IMR-90 (cell line): ENCODE measurements around the gene INTS11.

Experiments
- CEBPB ChIP-seq: IDR thresholded peaks from 2 replicates; pipeline ENCODE4 v1.6.1; 2012; ENCODE audit warnings: low read depth, low read length, improper control_type of control experiment
- CTCF ChIP-seq: conservative IDR thresholded peaks from 2 replicates; pipeline ENCODE4 v1.5.1; 2012; ENCODE audit warnings: mild to moderate bottlenecking, low read depth, low read length, improper control_type of control experiment
- ELK1 ChIP-seq: fragments of 150-350 bp; IDR thresholded peaks from 2 replicates; pipeline ENCODE4 v1.6.1; 2016; ENCODE audit warnings: low read depth, mild to moderate bottlenecking, low read length, moderate library complexity, borderline replicate concordance
- MAZ ChIP-seq: IDR thresholded peaks from 2 replicates; pipeline ENCODE4 v1.6.1; 2012; ENCODE audit warnings: low read depth, mild to moderate bottlenecking, low read length, improper control_type of control experiment, moderate library complexity, borderline replicate concordance
- POLR2A ChIP-seq: IDR thresholded peaks from 2 replicates; pipeline ENCODE4 v1.6.1; 2012; ENCODE audit warnings: mild to moderate bottlenecking, low read depth, low read length
- RCOR1 ChIP-seq: IDR thresholded peaks from 2 replicates; pipeline ENCODE4 v1.6.1; 2012; ENCODE audit warnings: mild to moderate bottlenecking, low read length, improper control_type of control experiment; ENCODE audit not compliant: insufficient replicate concordance
- RFX5 ChIP-seq: IDR thresholded peaks from 2 replicates; pipeline ENCODE4 v1.8.0; 2012; ENCODE audit warnings: low read depth, mild to moderate bottlenecking, low read length, moderate library complexity
- SMC3 ChIP-seq: fragments of 150-350 bp; IDR thresholded peaks from 2 replicates; pipeline ENCODE4 v1.6.1; 2016; ENCODE audit warnings: low read depth, mild to moderate bottlenecking, antibody characterized with exemption, low read length, moderate library complexity
- USF2 ChIP-seq: fragments of 150-350 bp; IDR thresholded peaks from 2 replicates; pipeline ENCODE4 v1.6.1; 2017; ENCODE audit warnings: mild to moderate bottlenecking, antibody characterized with exemption, low read length, low read depth

GRCh38 chr1:1356166-1356795 lies 31.8 kb upstream of the INTS11 start:
- no peak for TF ChIP-seq POLR2A
- no peak for TF ChIP-seq RFX5
- TF ChIP-seq CTCF: no peak
- TF ChIP-seq USF2: no peak
- no peak for TF ChIP-seq CEBPB
- TF ChIP-seq MAZ: no peak
- no peak for TF ChIP-seq SMC3
- TF ChIP-seq ELK1: no peak
- TF ChIP-seq RCOR1: no peak
